GM12872 (cell line): ENCODE measurements around the gene GREB1L.

ENCODE experiments used
- CTCF ChIP-seq: IDR thresholded peaks from 3 replicates; pipeline ENCODE4 v1.5.1; 2011; ENCODE audit warnings: low read depth, mild to moderate bottlenecking, low read length, moderate library complexity; ENCODE audit not compliant: insufficient read depth

Gene GREB1L

GRCh38 chr18:21265971-21266673 lies 24.1 kb downstream of the GREB1L start:
- no peak for TF ChIP-seq CTCF

GRCh38 chr18:21267400-21267799 lies 25.4 kb downstream of the GREB1L start:
- no peak for TF ChIP-seq CTCF

GRCh38 chr18:21269349-21269748 lies 27.3 kb downstream of the GREB1L start:
- no peak for TF ChIP-seq CTCF

- no peak for TF ChIP-seq CTCF
Observed at GRCh38 chr18:21270453-21270852, 28.4 kb downstream of the GREB1L start.

GRCh38 chr18:21272016-21272579 lies 30.1 kb downstream of the GREB1L start:
- TF ChIP-seq CTCF: no peak

- no peak for TF ChIP-seq CTCF
Observed at GRCh38 chr18:21273568-21273967, 31.5 kb downstream of the GREB1L start.

GRCh38 chr18:21275645-21276044 lies 33.6 kb downstream of the GREB1L start:
- TF ChIP-seq CTCF: no peak
